OCI-LY7 (cell line): ENCODE results near the gene PIP. TPM values are rescaled to one million over a fixed set of nuclear protein-coding genes. Genes with fewer than 3 reads are reported as not detected.

ENCODE experiments used
- BruUV-seq: library from RNA; stranded (reverse); fragments of 400-500 nt; replicated peaks from 2 replicates; lab custom pipeline; 2021; lab: Mats Ljungman, UMichigan
- CTCF ChIA-PET: fragments of 300-600 bp; sonication (Branson Sonifier 250); formaldehyde crosslinking; loops from one replicate; lab custom pipeline; 2022; ENCODE audit warnings: antibody characterized with exemption; ENCODE audit not compliant: unreplicated experiment; lab: Charles Lee
- POLR2A ChIA-PET: fragments of 300-600 bp; sonication (Branson Sonifier 250); formaldehyde crosslinking; loops from one replicate; lab custom pipeline; 2022; ENCODE audit warnings: antibody characterized with exemption; lab: Charles Lee
- DNase-seq: peaks from one replicate; pipeline ENCODE4 v3.0.0-alpha.2; 2015; ENCODE audit warnings: low spot score
- H2AFZ ChIP-seq: fragments of 200-600 bp; sonication (generic), shearing (Covaris generic); 2 replicates; pipeline ENCODE4 v1.6.1; 2014; ENCODE audit warnings: mild to moderate bottlenecking, antibody characterized with exemption, low read length, moderate library complexity
- H3K27ac ChIP-seq: fragments of 200-600 bp; sonication (generic); 2 replicates; pipeline ENCODE4 v1.5.1; 2014; ENCODE audit warnings: mixed run types, low read depth, mild to moderate bottlenecking, moderate library complexity, low read length, inconsistent platforms; ENCODE audit not compliant: poor library complexity, severe bottlenecking
- H3K36me3 ChIP-seq: fragments of 200-600 bp; sonication (generic); 2 replicates; pipeline ENCODE4 v1.6.1; 2014; ENCODE audit warnings: mild to moderate bottlenecking, antibody characterized with exemption, low read length, moderate library complexity, mixed read lengths; ENCODE audit not compliant: insufficient read depth
- H3K4me1 ChIP-seq: fragments of 200-600 bp; sonication (generic); 2 replicates; pipeline ENCODE4 v1.5.1; 2014; ENCODE audit warnings: mild to moderate bottlenecking, low read length; ENCODE audit not compliant: insufficient read depth, poor library complexity, severe bottlenecking
- H3K4me2 ChIP-seq: fragments of 200-600 bp; sonication (generic); 2 replicates; pipeline ENCODE4 v1.6.1; 2014; ENCODE audit warnings: mild to moderate bottlenecking, low read length
- H3K4me3 ChIP-seq: fragments of 200-600 bp; sonication (generic); 2 replicates; pipeline ENCODE4 v1.5.1; 2014; ENCODE audit warnings: mild to moderate bottlenecking, low read depth, low read length; ENCODE audit not compliant: poor library complexity, severe bottlenecking
- H3K79me2 ChIP-seq: fragments of 200-600 bp; sonication (generic); 2 replicates; pipeline ENCODE4 v1.6.1; 2016; ENCODE audit warnings: low read depth, mild to moderate bottlenecking, low read length, moderate library complexity, mixed read lengths; ENCODE audit not compliant: insufficient read depth
- H3K9me2 ChIP-seq: fragments of 200-600 bp; sonication (generic); 2 replicates; pipeline ENCODE4 v1.6.1; 2016; ENCODE audit warnings: mild to moderate bottlenecking, low read length, mixed read lengths; ENCODE audit not compliant: insufficient read depth
- H3K9me3 ChIP-seq: fragments of 200-600 bp; sonication (generic); 2 replicates; pipeline ENCODE4 v1.6.1; 2014; ENCODE audit warnings: mild to moderate bottlenecking, mixed run types, low read length, mixed read lengths
- H4K20me1 ChIP-seq: fragments of 200-600 bp; sonication (generic); 2 replicates; pipeline ENCODE4 v1.6.1; 2014; ENCODE audit warnings: mild to moderate bottlenecking, antibody characterized with exemption, low read length, moderate library complexity, mixed read lengths; ENCODE audit not compliant: insufficient read depth
- EZH2phosphoT487 ChIP-seq: fragments of 200-600 bp; sonication (generic); IDR thresholded peaks from 2 replicates; pipeline ENCODE4 v1.6.1; 2018; ENCODE audit warnings: low read depth, borderline replicate concordance, mild to moderate bottlenecking, mixed run types, antibody characterized with exemption, low read length, moderate library complexity, mixed read lengths
- intact Hi-C: fragments of 100-400 bp; cut with micrococcal nuclease; formaldehyde crosslinking; loops from one replicate; pipeline ENCODE4 v1.10.0; 2022; ENCODE audit not compliant: unreplicated experiment
- total RNA-seq, 2 experiments: library from RNA; depleted of rRNA in 1 of 2; stranded (reverse); fragments of >200 nt in 1 of 2; shearing (Covaris generic) in 1 of 2; gene quantifications; 2 replicates each; pipeline ENCODE4 v1.2.3, GENCODE V29; 2014 to 2022
- TF ChIP-seq, protein P1 (sequence below): fragments of 200-600 bp; sonication (generic); conservative IDR thresholded peaks from 2 replicates; pipeline ENCODE4 v1.5.1; 2014; ENCODE audit warnings: mild to moderate bottlenecking, antibody characterized with exemption, low read length, moderate library complexity, mixed read lengths

Gene PIP
- total RNA-seq, 2 experiments from 2014 or later: not detected

DNA sequence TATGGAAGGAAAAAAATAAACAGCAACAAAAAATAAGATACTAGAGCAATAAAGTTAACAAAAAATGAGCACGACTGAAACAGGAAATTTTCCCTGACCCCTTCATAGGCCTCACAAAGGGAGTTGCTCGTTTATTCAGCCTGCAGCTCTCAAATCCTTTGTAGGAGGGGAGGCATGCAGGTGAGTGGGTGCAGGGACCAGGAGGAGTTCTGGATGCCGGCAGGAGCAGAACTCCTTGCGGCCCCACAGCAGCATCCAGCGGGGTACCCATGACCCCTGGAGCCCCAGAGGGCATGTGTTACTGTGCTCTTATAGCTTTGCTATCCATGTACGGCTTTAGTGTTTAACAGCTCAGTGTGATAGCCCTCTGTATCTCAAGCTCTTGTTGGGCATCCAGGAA, 57.1 kb downstream of the PIP start:
- Histone ChIP-seq H3K4me1 (no peaks in the 10 kb centered on the region), H3K4me3 (no peak overlapping the region), H3K9me3 (no peaks in the 10 kb centered on the region), H3K79me2 (no peaks in the 10 kb centered on the region), H3K4me2 (no peak overlapping the region), H3K27ac (no peak overlapping the region), H3K9me2 (no peaks in the 10 kb centered on the region), H3K36me3 (no peaks in the 10 kb centered on the region), H2AFZ (no peak overlapping the region), H4K20me1 (no peaks in the 10 kb centered on the region)
- no peak for DNase-seq
- no TSS peak for BruUV-seq
- POLR2A ChIA-PET: interaction anchor here (0.6 kb wide), 1 partner anchor 117 kb away, joined by 3 read pairs; no protein-coding TSS in a partner anchor
- TF ChIP-seq, protein P1, sequence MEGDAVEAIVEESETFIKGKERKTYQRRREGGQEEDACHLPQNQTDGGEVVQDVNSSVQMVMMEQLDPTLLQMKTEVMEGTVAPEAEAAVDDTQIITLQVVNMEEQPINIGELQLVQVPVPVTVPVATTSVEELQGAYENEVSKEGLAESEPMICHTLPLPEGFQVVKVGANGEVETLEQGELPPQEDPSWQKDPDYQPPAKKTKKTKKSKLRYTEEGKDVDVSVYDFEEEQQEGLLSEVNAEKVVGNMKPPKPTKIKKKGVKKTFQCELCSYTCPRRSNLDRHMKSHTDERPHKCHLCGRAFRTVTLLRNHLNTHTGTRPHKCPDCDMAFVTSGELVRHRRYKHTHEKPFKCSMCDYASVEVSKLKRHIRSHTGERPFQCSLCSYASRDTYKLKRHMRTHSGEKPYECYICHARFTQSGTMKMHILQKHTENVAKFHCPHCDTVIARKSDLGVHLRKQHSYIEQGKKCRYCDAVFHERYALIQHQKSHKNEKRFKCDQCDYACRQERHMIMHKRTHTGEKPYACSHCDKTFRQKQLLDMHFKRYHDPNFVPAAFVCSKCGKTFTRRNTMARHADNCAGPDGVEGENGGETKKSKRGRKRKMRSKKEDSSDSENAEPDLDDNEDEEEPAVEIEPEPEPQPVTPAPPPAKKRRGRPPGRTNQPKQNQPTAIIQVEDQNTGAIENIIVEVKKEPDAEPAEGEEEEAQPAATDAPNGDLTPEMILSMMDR: no peak
- no peak for TF ChIP-seq EZH2phosphoT487
- CTCF ChIA-PET: interaction anchor here (0.6 kb wide), 1 partner anchor 145 kb away, joined by 4 read pairs; no protein-coding TSS in a partner anchor
- intact Hi-C loops: no loop called here

Other genes starting within 250 kb of the PIP start
- not detected in 2 replicates for gene TRPV6, start 246.3 kb upstream of the PIP start, total RNA-seq (2014; rRNA removed; shearing (Covaris generic))
- not detected in 2 replicates for gene TRPV6, start 246.3 kb upstream of the PIP start, total RNA-seq (2022)
- 0.06 TPM in 1 of 2 replicates, not detected in the other for gene TRPV5, start 198.3 kb upstream of the PIP start, total RNA-seq (2014; rRNA removed; shearing (Covaris generic))
- gene TRPV5, start 198.3 kb upstream of the PIP start, total RNA-seq (2022): not detected in 2 replicates
- gene LLCFC1, start 192.6 kb upstream of the PIP start, total RNA-seq (2014; rRNA removed; shearing (Covaris generic)): not detected in 2 replicates
- gene LLCFC1, start 192.6 kb upstream of the PIP start, total RNA-seq (2022): not detected in 2 replicates
- 1.5 and 2.9 TPM in 2 replicates for gene KEL, start 169.7 kb upstream of the PIP start, total RNA-seq (2014; rRNA removed; shearing (Covaris generic))
- gene KEL, start 169.7 kb upstream of the PIP start, total RNA-seq (2022): 1.9 and 2.2 TPM in 2 replicates
- 0.66 TPM in 1 of 2 replicates, not detected in the other for gene OR9A2, start 104.9 kb upstream of the PIP start, total RNA-seq (2014; rRNA removed; shearing (Covaris generic))
- 0.37 and 0.53 TPM in 2 replicates for gene OR9A2, start 104.9 kb upstream of the PIP start, total RNA-seq (2022)
- not detected in 2 replicates for gene OR6V1, start 79.7 kb upstream of the PIP start, total RNA-seq (2014; rRNA removed; shearing (Covaris generic))
- not detected in 2 replicates for gene OR6V1, start 79.7 kb upstream of the PIP start, total RNA-seq (2022)
- not detected in 2 replicates for gene TAS2R39, start 51.3 kb downstream of the PIP start, total RNA-seq (2014; rRNA removed; shearing (Covaris generic))
- not detected in 2 replicates for gene TAS2R39, start 51.3 kb downstream of the PIP start, total RNA-seq (2022)
- not detected in 2 replicates for gene TAS2R40, start 90.0 kb downstream of the PIP start, total RNA-seq (2014; rRNA removed; shearing (Covaris generic))
- not detected in 2 replicates for gene TAS2R40, start 90.0 kb downstream of the PIP start, total RNA-seq (2022)
- 37.8 and 39.4 TPM in 2 replicates for gene GSTK1, start 131.4 kb downstream of the PIP start, total RNA-seq (2014; rRNA removed; shearing (Covaris generic))
- gene GSTK1, start 131.4 kb downstream of the PIP start, total RNA-seq (2022): 41.6 and 44.5 TPM in 2 replicates
- not detected in 2 replicates for gene TMEM139, start 152.9 kb downstream of the PIP start, total RNA-seq (2014; rRNA removed; shearing (Covaris generic))
- gene TMEM139, start 152.9 kb downstream of the PIP start, total RNA-seq (2022): 0.46 and 0.48 TPM in 2 replicates
- 27.2 and 33.9 TPM in 2 replicates for gene CASP2, start 156.3 kb downstream of the PIP start, total RNA-seq (2014; rRNA removed; shearing (Covaris generic))
- gene CASP2, start 156.3 kb downstream of the PIP start, total RNA-seq (2022): 60.5 and 61.6 TPM in 2 replicates
- not detected in 2 replicates for gene CLCN1, start 184.0 kb downstream of the PIP start, total RNA-seq (2014; rRNA removed; shearing (Covaris generic))
- gene CLCN1, start 184.0 kb downstream of the PIP start, total RNA-seq (2022): not detected in 2 replicates
- gene FAM131B, start 230.6 kb downstream of the PIP start, total RNA-seq (2014; rRNA removed; shearing (Covaris generic)): not detected in 2 replicates
- gene FAM131B, start 230.6 kb downstream of the PIP start, total RNA-seq (2022): not detected in 2 replicates
- 0.31 and 0.44 TPM in 2 replicates for gene ZYX, start 249.3 kb downstream of the PIP start, total RNA-seq (2014; rRNA removed; shearing (Covaris generic))
- gene ZYX, start 249.3 kb downstream of the PIP start, total RNA-seq (2022): 2.8 and 4.2 TPM in 2 replicates